Astrocyte (in vitro differentiated cells and primary cell): ENCODE measurements around the gene TMEM101. TPM values are rescaled to one million over a fixed set of nuclear protein-coding genes. Genes with fewer than 3 reads are reported as not detected.

ENCODE experiments used
- DNase-seq: peaks from one replicate; pipeline ENCODE4 v3.0.0-alpha.2; 2010; ENCODE audit warnings: low read depth
- FAIRE-seq: peaks from 2 replicates; lab custom pipeline; 2011; peaks lifted over from hg19 to GRCh38; lab: Jason Lieb, UNC
- H2AFZ ChIP-seq: 2 replicates; pipeline ENCODE4 v1.6.0; 2012; ENCODE audit warnings: low read depth, low read length, inconsistent platforms
- H3K27ac ChIP-seq: 2 replicates; pipeline ENCODE4 v1.5.1; 2011; ENCODE audit warnings: low read depth, low read length, inconsistent platforms
- H3K27me3 ChIP-seq: 2 replicates; pipeline ENCODE4 v1.6.0; 2011; ENCODE audit warnings: low read length, inconsistent platforms; ENCODE audit not compliant: insufficient read depth
- H3K36me3 ChIP-seq: 2 replicates; pipeline ENCODE4 v1.5.1; 2011; ENCODE audit warnings: low read length, inconsistent platforms; ENCODE audit not compliant: insufficient read depth
- H3K4me1 ChIP-seq: 2 replicates; pipeline ENCODE4 v1.5.1; 2011; ENCODE audit warnings: low read length, inconsistent platforms; ENCODE audit not compliant: insufficient read depth
- H3K4me2 ChIP-seq: 2 replicates; pipeline ENCODE4 v1.6.0; 2012; ENCODE audit warnings: low read length, inconsistent platforms
- H3K4me3 ChIP-seq: 2 replicates; pipeline ENCODE4 v1.5.1; 2011; ENCODE audit warnings: low read depth, mild to moderate bottlenecking, low read length, inconsistent platforms; ENCODE audit not compliant: insufficient read depth
- H3K79me2 ChIP-seq: 2 replicates; pipeline ENCODE4 v1.6.0; 2012; ENCODE audit warnings: mild to moderate bottlenecking, low read length, inconsistent platforms; ENCODE audit not compliant: insufficient read depth
- H3K9ac ChIP-seq: 2 replicates; pipeline ENCODE4 v1.6.0; 2012; ENCODE audit warnings: mild to moderate bottlenecking, low read length, inconsistent platforms
- H3K9me3 ChIP-seq: 2 replicates; pipeline ENCODE4 v1.5.1; 2012; ENCODE audit warnings: low read depth, mild to moderate bottlenecking, low read length, inconsistent platforms; ENCODE audit not compliant: insufficient read depth
- H4K20me1 ChIP-seq: 2 replicates; pipeline ENCODE4 v1.6.0; 2012; ENCODE audit warnings: low read length, inconsistent platforms; ENCODE audit not compliant: insufficient read depth
- H3K27ac Mint-ChIP-seq: one replicate; pipeline ENCODE4 v1.8.0; 2021; ENCODE audit warnings: mild to moderate bottlenecking, mixed read lengths; ENCODE audit not compliant: unreplicated experiment
- H3K27me3 Mint-ChIP-seq: one replicate; pipeline ENCODE4 v1.8.0; 2021; ENCODE audit warnings: low read depth, mixed read lengths; ENCODE audit not compliant: unreplicated experiment
- H3K36me3 Mint-ChIP-seq: one replicate; pipeline ENCODE4 v1.8.0; 2021; ENCODE audit warnings: low read depth, mixed read lengths; ENCODE audit not compliant: unreplicated experiment
- H3K4me1 Mint-ChIP-seq: one replicate; pipeline ENCODE4 v1.8.0; 2021; ENCODE audit warnings: low read depth, mixed read lengths; ENCODE audit not compliant: unreplicated experiment
- H3K4me3 Mint-ChIP-seq: one replicate; pipeline ENCODE4 v1.8.0; 2021; ENCODE audit warnings: mild to moderate bottlenecking, moderate library complexity, mixed read lengths; ENCODE audit not compliant: unreplicated experiment
- H3K9me3 Mint-ChIP-seq: one replicate; pipeline ENCODE4 v1.8.0; 2021; ENCODE audit warnings: mild to moderate bottlenecking, mixed read lengths; ENCODE audit not compliant: unreplicated experiment
- EZH2 ChIP-seq: IDR thresholded peaks from 2 replicates; pipeline ENCODE4 v1.6.1; 2012; ENCODE audit warnings: mild to moderate bottlenecking, low read length, inconsistent platforms; ENCODE audit not compliant: insufficient read depth
- total RNA-seq: library from RNA; stranded (reverse); gene quantifications from 2 replicates; pipeline ENCODE4 v1.2.1, GENCODE V29; 2021
- TF ChIP-seq, protein P1 (sequence below): IDR thresholded peaks from 2 replicates; pipeline ENCODE4 v1.5.1; 2011; ENCODE audit warnings: low read depth, mild to moderate bottlenecking, inconsistent platforms, low read length, moderate library complexity; ENCODE audit not compliant: insufficient read depth

The TMEM101 gene
- total RNA-seq, 1 donor from 2014 or later = 17.1 TPM

DNA sequence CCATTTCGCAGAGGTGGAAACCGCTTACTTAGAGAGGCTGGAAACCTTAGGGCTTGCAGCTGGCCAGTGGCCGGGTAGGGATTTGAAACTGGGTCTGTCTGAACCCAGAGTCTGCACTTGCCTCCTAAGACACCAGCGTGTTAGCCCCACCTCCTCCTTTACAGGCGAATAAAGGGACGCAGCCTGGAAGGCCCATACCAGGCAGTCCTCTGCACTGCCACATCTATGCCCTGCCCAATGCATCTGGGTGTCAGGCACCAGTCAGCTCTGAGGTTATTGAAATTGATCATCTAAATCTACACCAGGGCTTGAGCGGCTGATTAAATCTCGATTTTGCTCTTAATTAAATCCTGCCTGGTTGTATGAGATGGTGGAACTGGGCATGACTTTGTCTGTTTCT, 30.2 kb downstream of the TMEM101 start:
- H4K20me1 ChIP-seq = peaks cover 5% of the 10 kb centered on the region
- TF ChIP-seq, protein P1, sequence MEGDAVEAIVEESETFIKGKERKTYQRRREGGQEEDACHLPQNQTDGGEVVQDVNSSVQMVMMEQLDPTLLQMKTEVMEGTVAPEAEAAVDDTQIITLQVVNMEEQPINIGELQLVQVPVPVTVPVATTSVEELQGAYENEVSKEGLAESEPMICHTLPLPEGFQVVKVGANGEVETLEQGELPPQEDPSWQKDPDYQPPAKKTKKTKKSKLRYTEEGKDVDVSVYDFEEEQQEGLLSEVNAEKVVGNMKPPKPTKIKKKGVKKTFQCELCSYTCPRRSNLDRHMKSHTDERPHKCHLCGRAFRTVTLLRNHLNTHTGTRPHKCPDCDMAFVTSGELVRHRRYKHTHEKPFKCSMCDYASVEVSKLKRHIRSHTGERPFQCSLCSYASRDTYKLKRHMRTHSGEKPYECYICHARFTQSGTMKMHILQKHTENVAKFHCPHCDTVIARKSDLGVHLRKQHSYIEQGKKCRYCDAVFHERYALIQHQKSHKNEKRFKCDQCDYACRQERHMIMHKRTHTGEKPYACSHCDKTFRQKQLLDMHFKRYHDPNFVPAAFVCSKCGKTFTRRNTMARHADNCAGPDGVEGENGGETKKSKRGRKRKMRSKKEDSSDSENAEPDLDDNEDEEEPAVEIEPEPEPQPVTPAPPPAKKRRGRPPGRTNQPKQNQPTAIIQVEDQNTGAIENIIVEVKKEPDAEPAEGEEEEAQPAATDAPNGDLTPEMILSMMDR = no peak
- TF ChIP-seq EZH2 = no peak
- H3K9me3 ChIP-seq = no peaks in the 10 kb centered on the region
- DNase-seq (no peak), FAIRE-seq (no peak)
- H3K4me1 ChIP-seq = no peaks in the 10 kb centered on the region
- no peak overlapping the region for H2AFZ ChIP-seq
- peaks cover 66% of the 10 kb centered on the region for H3K27me3 Mint-ChIP-seq
- H3K36me3 ChIP-seq = no peaks in the 10 kb centered on the region
- no peak overlapping the region for H3K4me3 Mint-ChIP-seq
- H3K4me3 ChIP-seq = peak overlapping the region; percentile 39
- H3K36me3 Mint-ChIP-seq = no peaks in the 10 kb centered on the region
- H3K9ac ChIP-seq = no peak overlapping the region
- no peak overlapping the region for H3K27ac Mint-ChIP-seq
- H3K79me2 ChIP-seq = no peaks in the 10 kb centered on the region
- H3K27ac ChIP-seq = no peak overlapping the region
- peaks cover 53% of the 10 kb centered on the region for H3K27me3 ChIP-seq
- H3K4me1 Mint-ChIP-seq = no peaks in the 10 kb centered on the region
- H3K9me3 Mint-ChIP-seq = peaks cover 4% of the 10 kb centered on the region
- H3K4me2 ChIP-seq = peak overlapping the region; percentile 83

DNA sequence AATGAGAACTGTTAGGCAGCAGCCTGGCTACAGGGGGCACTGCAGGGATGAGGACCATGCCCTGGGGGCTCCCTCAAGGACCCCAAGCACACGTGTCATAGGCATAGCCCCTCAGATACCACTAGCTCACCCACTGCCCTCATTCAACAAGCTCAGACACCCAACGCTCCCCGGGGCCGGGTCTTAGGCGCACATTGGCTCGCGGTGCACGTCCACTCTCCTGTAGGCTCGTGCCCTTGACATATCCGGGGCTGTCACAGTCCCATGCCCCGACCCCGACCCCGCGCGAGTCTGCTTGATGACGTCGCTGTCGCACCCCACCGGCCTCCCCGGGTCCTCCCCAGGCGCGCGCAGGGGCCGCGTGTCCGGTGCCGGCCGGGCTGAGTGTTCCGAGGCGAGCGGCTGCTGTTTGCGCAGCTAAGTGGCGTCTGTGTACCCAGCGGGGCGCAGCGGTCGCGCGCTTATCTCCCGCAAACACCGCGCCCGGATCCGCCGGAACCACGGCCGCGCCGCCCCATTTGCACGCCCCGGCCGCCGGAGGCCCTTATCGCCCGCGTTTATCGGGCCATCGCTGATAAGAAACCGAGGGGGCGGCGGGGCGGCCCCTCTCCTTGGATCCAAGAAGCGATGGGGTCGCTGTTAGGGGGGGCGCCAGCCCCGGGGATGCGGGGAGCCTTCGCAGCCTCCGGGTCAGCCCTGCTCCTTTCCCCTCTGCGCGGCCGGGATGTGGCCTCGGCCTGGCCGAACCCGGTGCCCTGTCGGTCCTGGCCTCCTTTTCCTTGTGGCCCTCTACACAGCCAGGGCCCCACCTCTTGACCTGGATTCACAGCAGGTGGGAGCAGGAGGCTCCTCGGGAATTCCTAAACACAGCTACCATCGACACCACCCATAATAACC, 31.0 kb downstream of the TMEM101 start:
- no peaks in the 10 kb centered on the region for H3K9me3 ChIP-seq
- H4K20me1 ChIP-seq = peaks cover 5% of the 10 kb centered on the region
- peak overlapping the region; percentile 38 for H2AFZ ChIP-seq
- peaks cover 57% of the 10 kb centered on the region for H3K27me3 ChIP-seq
- H3K4me1 ChIP-seq = no peaks in the 10 kb centered on the region
- H3K27ac Mint-ChIP-seq = no peak overlapping the region
- H3K36me3 ChIP-seq = no peaks in the 10 kb centered on the region
- no peak overlapping the region for H3K4me3 Mint-ChIP-seq
- no peak overlapping the region for H3K9ac ChIP-seq
- H3K4me2 ChIP-seq = peak overlapping the region; percentile 83
- no peaks in the 10 kb centered on the region for H3K79me2 ChIP-seq
- DNase-seq (no peak), FAIRE-seq (no peak)
- peaks cover 4% of the 10 kb centered on the region for H3K9me3 Mint-ChIP-seq
- TF ChIP-seq, protein P1 = no peak
- TF ChIP-seq EZH2 = peak; percentile 80
- H3K27ac ChIP-seq = no peak overlapping the region
- H3K4me3 ChIP-seq = peak overlapping the region; percentile 39
- peaks cover 72% of the 10 kb centered on the region for H3K27me3 Mint-ChIP-seq
- no peaks in the 10 kb centered on the region for H3K4me1 Mint-ChIP-seq
- no peaks in the 10 kb centered on the region for H3K36me3 Mint-ChIP-seq

GRCh38 chr17:43983196-43983514, 31.6 kb downstream of the TMEM101 start:
- no peaks in the 10 kb centered on the region for H3K4me1 Mint-ChIP-seq
- H3K4me3 Mint-ChIP-seq = peak overlapping the region; percentile 45
- H3K27me3 ChIP-seq = peaks cover 58% of the 10 kb centered on the region
- FAIRE-seq = no peak
- H3K9me3 Mint-ChIP-seq = peaks cover 4% of the 10 kb centered on the region
- H3K9ac ChIP-seq = no peak overlapping the region
- H3K27ac ChIP-seq = no peak overlapping the region
- no peaks in the 10 kb centered on the region for H3K36me3 Mint-ChIP-seq
- no peaks in the 10 kb centered on the region for H3K36me3 ChIP-seq
- no peak overlapping the region for H2AFZ ChIP-seq
- no peaks in the 10 kb centered on the region for H3K9me3 ChIP-seq
- peaks cover 5% of the 10 kb centered on the region for H4K20me1 ChIP-seq
- TF ChIP-seq, protein P1 = no peak
- no peak for TF ChIP-seq EZH2
- peak overlapping the region; percentile 39 for H3K4me3 ChIP-seq
- peak overlapping the region; percentile 83 for H3K4me2 ChIP-seq
- no peaks in the 10 kb centered on the region for H3K79me2 ChIP-seq
- H3K27ac Mint-ChIP-seq = no peak overlapping the region
- H3K27me3 Mint-ChIP-seq = peaks cover 72% of the 10 kb centered on the region
- no peaks in the 10 kb centered on the region for H3K4me1 ChIP-seq
- DNase-seq = no peak
